Pancreas (tissue), 10 donors: Measurements from ENCODE around the gene FZD8. TPM values are rescaled to one million over a fixed set of nuclear protein-coding genes. Genes with fewer than 3 reads are reported as not detected.

Experiments
- ATAC-seq, 4 donors: fragments of 200-7000 bp; cut with Tn5 transposase; one replicate each; pipeline versions ENCODE4 v1.8.0 to v1.9.1; 2020; ENCODE audit warnings: mild to moderate bottlenecking in 4 of 4, moderate library complexity in 4 of 4
- DNase-seq, 6 donors: peaks; one replicate each; pipeline ENCODE4 v3.0.0-alpha.2; 2020
- FAIRE-seq: peaks from 2 replicates; lab custom pipeline; 2012; peaks lifted over from hg19 to GRCh38; lab: Jason Lieb, UNC
- H3K27ac ChIP-seq, 4 donors: fragments of 200-600 bp; sonication (generic); 1 replicate in 3 of 4; 2 replicates in 1 of 4; pipeline versions ENCODE4 v1.5.0 to v1.8.0; 2020
- H3K27me3 ChIP-seq, 4 donors: fragments of 200-600 bp; one replicate each; pipeline ENCODE4 v1.8.0; 2021
- H3K36me3 ChIP-seq, 3 donors: fragments of 200-600 bp; sonication (generic) in 1 of 3; one replicate each; pipeline versions ENCODE4 v1.5.0 to v1.8.0; 2020 to 2021
- H3K4me1 ChIP-seq, 3 donors: fragments of 200-600 bp; one replicate each; pipeline ENCODE4 v1.8.0; 2021
- H3K4me3 ChIP-seq, 4 donors: fragments of 200-600 bp; sonication (generic) in 2 of 4; one replicate each; pipeline versions ENCODE4 v1.5.0 to v1.8.0; 2020 to 2021
- H3K9me3 ChIP-seq, 4 donors: fragments of 200-600 bp; one replicate each; pipeline ENCODE4 v1.8.0; 2021
- WGBS, 2 donors: extraction: QIAGEN DNeasy Blood & Tissue Kit; methylation state at CpG; one replicate each; pipeline ENCODE4 v1.1.7; 2013; 5-methylcytosine and 5-hydroxymethylcytosine counted together
- intact Hi-C, 3 donors: fragments of 100-400 bp; cut with DNase I; formaldehyde crosslinking; loops; one replicate each; pipeline versions ENCODE4 v1.11.1 to v1.14.2; 2022
- polyA plus RNA-seq, 2 donors: library from polyadenylated mRNA; stranded (reverse); fragments of 200-250 nt; gene quantifications; one replicate each; pipeline ENCODE4 v1.2.3, GENCODE V29; 2013
- total RNA-seq, 6 donors: library from RNA; stranded (reverse); fragmentation: NEBNext Ultra II Directional in 4 of 6; extraction: Animal tissue kit (Norgen Biotek cat#: 25700) in 4 of 6; gene quantifications; one replicate each; pipeline versions ENCODE4 v1.2.1 to v1.2.4, GENCODE V29; 2021 to 2023
- TF ChIP-seq, protein P1 (sequence below), 4 donors: fragments of 200-600 bp; sonication (generic) in 3 of 4; IDR thresholded peaks; one replicate each; pipeline versions ENCODE4 v1.5.0 to v1.8.0; 2021; ENCODE audit warnings: antibody characterized with exemption in 4 of 4
- donor health status: healthy with polysubstance abuse.
- donor health status: DM: no; HTN: no; CAD: no; lungs with moderate emphysema.
- donor health status: DM: no; HTN: no; CAD: no.
- donor health status: control.
- donor health status: control.
- donor health status: Bipolar disorder and iron deficiency.
- donor health status: DM: yes; HTN: yes; CAD: no.
- donor health status: DM: no; HTN: no; CAD: no.
- donor health status: DM: no; HTN: no; CAD: no.
- donor health status: DM: yes; HTN: yes; CAD: no.

The FZD8 gene
- total and polyA plus RNA-seq, 8 donors, result 2.3 to 7.8 (median 5.8) TPM

DNA sequence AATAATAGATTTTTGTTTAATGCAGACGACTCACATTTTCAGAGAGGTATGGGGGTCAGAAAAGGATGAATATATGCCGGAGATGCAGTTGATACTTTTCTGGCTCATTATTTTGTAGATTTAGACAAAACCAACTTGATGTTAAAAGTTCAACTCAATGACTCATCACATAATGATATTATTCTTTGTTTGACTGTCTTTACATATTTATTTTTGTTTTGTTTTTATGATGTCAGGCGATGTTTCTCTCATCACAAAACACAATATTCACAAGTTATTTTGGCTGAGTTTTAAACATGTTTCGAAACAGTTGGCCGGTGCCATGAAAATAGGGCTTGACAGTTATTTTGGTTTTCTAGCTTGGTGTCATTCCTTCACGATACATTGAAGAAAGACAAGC is 35.7 kb downstream of the FZD8 start:
- 80 to 87% methylated on average over 6 of the region's 6 CpGs for WGBS, 2 donors
- no peak for ATAC-seq
- no peak overlapping the region for H3K27ac ChIP-seq
- intact Hi-C loops, result no loop called here
- H3K9me3 ChIP-seq, result no peaks in the 10 kb centered on the region
- H3K36me3 ChIP-seq, result no peaks in the 10 kb centered on the region
- no peaks in the 10 kb centered on the region for H3K27me3 ChIP-seq
- H3K4me3 ChIP-seq, result no peak overlapping the region
- no peak for DNase-seq
- FAIRE-seq, result no peak
- H3K4me1 ChIP-seq, result no peaks in the 10 kb centered on the region
- TF ChIP-seq, protein P1, sequence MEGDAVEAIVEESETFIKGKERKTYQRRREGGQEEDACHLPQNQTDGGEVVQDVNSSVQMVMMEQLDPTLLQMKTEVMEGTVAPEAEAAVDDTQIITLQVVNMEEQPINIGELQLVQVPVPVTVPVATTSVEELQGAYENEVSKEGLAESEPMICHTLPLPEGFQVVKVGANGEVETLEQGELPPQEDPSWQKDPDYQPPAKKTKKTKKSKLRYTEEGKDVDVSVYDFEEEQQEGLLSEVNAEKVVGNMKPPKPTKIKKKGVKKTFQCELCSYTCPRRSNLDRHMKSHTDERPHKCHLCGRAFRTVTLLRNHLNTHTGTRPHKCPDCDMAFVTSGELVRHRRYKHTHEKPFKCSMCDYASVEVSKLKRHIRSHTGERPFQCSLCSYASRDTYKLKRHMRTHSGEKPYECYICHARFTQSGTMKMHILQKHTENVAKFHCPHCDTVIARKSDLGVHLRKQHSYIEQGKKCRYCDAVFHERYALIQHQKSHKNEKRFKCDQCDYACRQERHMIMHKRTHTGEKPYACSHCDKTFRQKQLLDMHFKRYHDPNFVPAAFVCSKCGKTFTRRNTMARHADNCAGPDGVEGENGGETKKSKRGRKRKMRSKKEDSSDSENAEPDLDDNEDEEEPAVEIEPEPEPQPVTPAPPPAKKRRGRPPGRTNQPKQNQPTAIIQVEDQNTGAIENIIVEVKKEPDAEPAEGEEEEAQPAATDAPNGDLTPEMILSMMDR (IDR thresholded peaks at IDR 0.05), result no peak

DNA sequence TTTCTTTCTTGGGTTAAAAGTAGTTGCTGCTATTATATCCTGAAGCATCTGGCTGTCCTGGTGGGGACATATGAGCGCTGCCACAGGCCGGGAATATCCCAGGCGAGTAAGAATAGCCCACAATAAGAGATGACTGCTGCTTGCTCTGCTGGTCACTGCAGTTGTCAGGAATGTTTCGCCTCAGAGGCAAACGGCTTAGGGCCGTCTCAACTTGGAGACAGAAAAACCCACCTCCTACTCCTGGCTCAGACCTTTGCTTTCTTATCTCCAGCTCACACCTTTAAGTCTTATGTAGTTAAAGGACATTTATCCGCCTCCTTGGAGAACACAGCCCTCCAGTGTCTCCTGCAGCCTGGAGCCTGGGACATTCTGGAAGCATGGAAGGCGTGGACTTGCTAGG is 36.9 kb downstream of the FZD8 start, which contains the start of gene GJD4:
Gene GJD4 (plus strand): TSS at position 151 of the 400 bp plus-strand sequence. CDS start 227 bp downstream, at position 378.
- no peak for ATAC-seq

DNA sequence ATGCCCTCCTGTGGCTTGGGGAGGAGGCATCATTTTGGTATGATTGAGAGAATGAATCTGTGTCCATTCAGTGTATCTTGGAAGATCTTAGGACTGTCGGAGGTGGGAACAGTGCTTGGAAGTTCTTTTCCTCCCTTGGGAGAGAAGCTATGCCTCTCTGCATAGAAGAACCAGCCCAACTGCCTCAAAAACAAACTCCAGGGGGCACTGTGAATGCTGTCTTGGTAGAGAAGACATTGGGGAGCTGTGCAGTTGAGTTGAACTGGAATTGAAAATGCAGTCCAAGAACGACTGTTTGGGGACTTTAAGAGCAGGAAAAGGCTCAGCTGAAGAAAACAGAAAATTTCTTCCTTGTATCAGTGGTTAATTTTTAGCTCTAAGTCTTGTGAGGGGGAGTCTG is 41.9 kb downstream of the FZD8 start:
- TF ChIP-seq, protein P1 (IDR thresholded peaks at IDR 0.05), result no peak
- no peak overlapping the region for H3K4me3 ChIP-seq
- no peak for ATAC-seq
- no peak for FAIRE-seq
- intact Hi-C loops, result no loop called here
- no peaks in the 10 kb centered on the region for H3K27me3 ChIP-seq
- H3K9me3 ChIP-seq, result no peaks in the 10 kb centered on the region
- DNase-seq, result no peak
- no peaks in the 10 kb centered on the region for H3K36me3 ChIP-seq
- no peak overlapping the region for H3K27ac ChIP-seq
- 57 to 69% methylated on average over 2 of the region's 2 CpGs for WGBS, 2 donors
- H3K4me1 ChIP-seq, result no peaks in the 10 kb centered on the region

More for the DNA sequence above, 36.9 kb downstream of the FZD8 start, which contains the start of gene GJD4:
- Histone ChIP-seq H3K27me3 (no peaks in the 10 kb centered on the region), H3K9me3 (no peaks in the 10 kb centered on the region), H3K4me3 (no peak within 1 kb of the TSS), H3K36me3 (no peaks in the 10 kb centered on the region), H3K27ac (no peak within 1 kb of the TSS), H3K4me1 (no peaks in the 10 kb centered on the region)
- DNase-seq, result no peak
- intact Hi-C loops, result no loop called here
- TF ChIP-seq, protein P1 (IDR thresholded peaks at IDR 0.05), result no peak
- WGBS, 2 donors, result 49 to 53% methylated on average over 8 of the region's 8 CpGs
- FAIRE-seq, result no peak

DNA sequence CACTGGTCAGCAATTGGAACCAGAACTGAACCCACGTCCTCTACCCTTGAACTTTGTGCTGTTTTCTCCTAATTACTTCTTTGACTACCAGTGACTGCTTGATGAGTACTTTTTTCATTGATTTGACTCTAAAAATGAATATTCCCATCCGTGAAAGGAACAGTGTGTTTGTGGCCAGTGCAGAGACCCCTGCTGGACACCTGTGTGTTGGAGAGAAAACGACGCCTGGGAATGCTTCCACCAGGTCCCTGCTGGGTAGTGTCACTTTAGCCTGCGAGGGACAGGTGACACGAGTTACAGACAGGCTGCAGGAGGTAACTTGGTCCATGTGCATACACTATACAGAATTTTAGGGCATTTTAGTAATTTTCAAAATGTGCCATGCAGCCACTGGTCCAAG is 43.7 kb downstream of the FZD8 start:
- Histone ChIP-seq H3K9me3 (no peaks in the 10 kb centered on the region), H3K36me3 (no peaks in the 10 kb centered on the region), H3K27ac (no peak overlapping the region), H3K4me3 (no peak overlapping the region), H3K27me3 (no peaks in the 10 kb centered on the region), H3K4me1 (no peaks in the 10 kb centered on the region)
- WGBS, 2 donors, result 7 to 11% methylated on average over 6 of the region's 6 CpGs
- DNase-seq, result peak in 1 of 6 donors; percentile 19
- FAIRE-seq, result no peak
- intact Hi-C loops, result no loop called here
- TF ChIP-seq, protein P1 (IDR thresholded peaks at IDR 0.05), result peak in 1 of 4 donors; percentile 11
- ATAC-seq, result peak in 2 of 4 donors; percentile 47 to 59

GRCh38 chr10:35595106-35595505 is 47.0 kb downstream of the FZD8 start:
- H3K36me3 ChIP-seq, result no peaks in the 10 kb centered on the region
- DNase-seq (no peak), FAIRE-seq (no peak), ATAC-seq (no peak)
- H3K27ac ChIP-seq, result no peak overlapping the region
- intact Hi-C loops, result no loop called here
- H3K4me3 ChIP-seq, result no peak overlapping the region
- H3K4me1 ChIP-seq, result no peaks in the 10 kb centered on the region
- TF ChIP-seq, protein P1 (IDR thresholded peaks at IDR 0.05), result no peak
- WGBS, 2 donors, result 28 to 32% methylated on average over 3 of the region's 3 CpGs
- no peaks in the 10 kb centered on the region for H3K9me3 ChIP-seq
- no peaks in the 10 kb centered on the region for H3K27me3 ChIP-seq
